H1 (cell line): ENCODE results near the gene JAG1. TPM values are rescaled to one million over a fixed set of nuclear protein-coding genes. Genes with fewer than 3 reads are reported as not detected.
A peak's percentile ranks its signal among the peaks of the same experiment; 100 is the strongest.

Experiments used
- CTCF ChIA-PET: fragments of 300-600 bp; sonication (Branson Sonifier 250); formaldehyde crosslinking; loops from one replicate; lab custom pipeline; 2021; ENCODE audit not compliant: partially characterized antibody; lab: Charles Lee
- POLR2A ChIA-PET: fragments of 300-600 bp; sonication (Branson Sonifier 250); formaldehyde crosslinking; loops from one replicate; lab custom pipeline; 2021; ENCODE audit warnings: inconsistent platforms; ENCODE audit not compliant: partially characterized antibody; lab: Charles Lee
- DNase-seq, 2 experiments: peaks; one replicate each; pipeline versions ENCODE4 v3.0.0 to v3.0.0-alpha.2; 2010 to 2022; ENCODE audit warnings: low spot score in 2 of 2, low read depth in 1 of 2, mixed read lengths in 1 of 2
- FAIRE-seq: peaks from 2 replicates; lab custom pipeline; 2011; peaks lifted over from hg19 to GRCh38; lab: Jason Lieb, UNC
- H2AFZ ChIP-seq: 2 replicates; pipeline ENCODE4 v1.8.1; 2012; ENCODE audit warnings: low read length, inconsistent platforms
- H2AK5ac ChIP-seq: 2 replicates; pipeline ENCODE4 v1.6.1; 2013; ENCODE audit warnings: low read depth, low read length
- H2BK120ac ChIP-seq: replicated peaks from 2 replicates; pipeline ENCODE3; 2013; ENCODE audit warnings: low read depth, low read length, inconsistent platforms
- H2BK12ac ChIP-seq: 2 replicates; pipeline ENCODE4 v1.6.1; 2013; ENCODE audit warnings: low read depth, low read length
- H2BK15ac ChIP-seq: 2 replicates; pipeline ENCODE4 v1.6.1; 2013; ENCODE audit warnings: low read length
- H2BK20ac ChIP-seq: 2 replicates; pipeline ENCODE4 v1.6.1; 2013; ENCODE audit warnings: low read length
- H2BK5ac ChIP-seq: 2 replicates; pipeline ENCODE4 v1.6.1; 2013; ENCODE audit warnings: low read depth, low read length
- H3K14ac ChIP-seq: 2 replicates; pipeline ENCODE4 v1.6.1; 2013; ENCODE audit warnings: inconsistent platforms; ENCODE audit not compliant: insufficient read length
- H3K18ac ChIP-seq: 2 replicates; pipeline ENCODE4 v1.6.1; 2013; ENCODE audit warnings: low read length; ENCODE audit errors: extremely low read depth
- H3K23ac ChIP-seq: 2 replicates; pipeline ENCODE4 v1.6.1; 2013; ENCODE audit warnings: inconsistent platforms; ENCODE audit not compliant: insufficient read length
- H3K23me2 ChIP-seq: 2 replicates; pipeline ENCODE4 v1.6.1; 2013; ENCODE audit warnings: low read depth, low read length
- H3K27ac ChIP-seq: 2 replicates; pipeline ENCODE4 v1.6.1; 2011; ENCODE audit warnings: low read depth, low read length, inconsistent platforms
- H3K27me3 ChIP-seq, 4 experiments: replicated peaks in 1 of 4; 1 replicate in 1 of 4; 2 replicates in 3 of 4; pipeline versions ENCODE4 v1.6.1 to v1.8.1; 2011 to 2013; ENCODE audit warnings: low read length in 3 of 4, mild to moderate bottlenecking in 3 of 4, inconsistent platforms in 2 of 4, mixed read lengths in 2 of 4, moderate library complexity in 1 of 4; ENCODE audit not compliant: control insufficient read depth in 3 of 4, insufficient read depth in 3 of 4; ENCODE audit errors: extremely low read depth in 1 of 4
- H3K36me3 ChIP-seq, 4 experiments: 2 replicates each; pipeline versions ENCODE4 v1.6.1 to v1.8.1; 2011 to 2013; ENCODE audit warnings: mild to moderate bottlenecking in 4 of 4, low read length in 3 of 4, moderate library complexity in 2 of 4, control low read depth in 1 of 4, inconsistent platforms in 1 of 4; ENCODE audit not compliant: insufficient read depth in 4 of 4, control insufficient read depth in 2 of 4
- H3K4ac ChIP-seq: replicated peaks from 2 replicates; pipeline ENCODE3; 2013; ENCODE audit warnings: low read length, low read depth, mixed read lengths, inconsistent platforms; ENCODE audit not compliant: insufficient read length
- H3K4me1 ChIP-seq, 4 experiments: replicated peaks in 1 of 4; 1 replicate in 1 of 4; 2 replicates in 3 of 4; pipeline versions ENCODE4 v1.6.1 to v1.8.1; 2011 to 2013; ENCODE audit warnings: low read length in 3 of 4, inconsistent platforms in 2 of 4, mixed read lengths in 1 of 4; ENCODE audit not compliant: insufficient read depth in 4 of 4, control insufficient read depth in 3 of 4
- H3K4me2 ChIP-seq, 2 experiments: 2 replicates each; pipeline versions ENCODE4 v1.6.1 to v1.8.1; 2011 to 2013; ENCODE audit warnings: low read depth in 2 of 2, low read length in 2 of 2, control low read depth in 1 of 2, inconsistent platforms in 1 of 2, mild to moderate bottlenecking in 1 of 2; ENCODE audit not compliant: insufficient read depth in 1 of 2
- H3K4me3 ChIP-seq, 4 experiments: fragments of 200-600, 300-600 bp in 1 of 4; sonication (generic), shearing (Covaris generic), sonication (Bioruptor Twin) in 1 of 4; 2 replicates each; pipeline versions ENCODE4 v1.5.1 to v1.8.1; 2011 to 2016; ENCODE audit warnings: low read length in 4 of 4, low read depth in 3 of 4, control low read depth in 2 of 4, inconsistent platforms in 2 of 4, mild to moderate bottlenecking in 2 of 4, mixed read lengths in 1 of 4, moderate library complexity in 1 of 4; ENCODE audit not compliant: insufficient read depth in 2 of 4; ENCODE audit errors: extremely low read depth in 1 of 4
- H3K56ac ChIP-seq: replicated peaks from 2 replicates; pipeline ENCODE3; 2013; ENCODE audit warnings: low read depth, mild to moderate bottlenecking, mixed read lengths, low read length, inconsistent platforms; ENCODE audit not compliant: insufficient read length
- H3K79me1 ChIP-seq: 2 replicates; pipeline ENCODE4 v1.6.1; 2013; ENCODE audit warnings: low read depth, low read length, control low read depth
- H3K79me2 ChIP-seq, 2 experiments: 2 replicates each; pipeline versions ENCODE4 v1.6.1 to v1.8.1; 2012 to 2013; ENCODE audit warnings: low read length in 2 of 2, mild to moderate bottlenecking in 2 of 2, inconsistent platforms in 1 of 2; ENCODE audit not compliant: insufficient read depth in 2 of 2, control insufficient read depth in 1 of 2
- H3K9ac ChIP-seq, 4 experiments: replicated peaks in 1 of 4; 1 replicate in 1 of 4; 2 replicates in 3 of 4; pipeline versions ENCODE4 v1.6.1 to v1.8.1; 2011 to 2013; ENCODE audit warnings: low read depth in 3 of 4, low read length in 3 of 4, control low read depth in 2 of 4, mild to moderate bottlenecking in 2 of 4, moderate library complexity in 2 of 4, inconsistent platforms in 1 of 4; ENCODE audit errors: extremely low read depth in 1 of 4
- H3K9me3 ChIP-seq, 2 experiments: 2 replicates each; pipeline versions ENCODE4 v1.6.1 to v1.8.1; 2012 to 2013; ENCODE audit warnings: mild to moderate bottlenecking in 2 of 2, moderate library complexity in 2 of 2, control low read depth in 1 of 2, inconsistent platforms in 1 of 2, low read depth in 1 of 2, low read length in 1 of 2, mixed read lengths in 1 of 2; ENCODE audit not compliant: insufficient read depth in 2 of 2
- H4K20me1 ChIP-seq, 2 experiments: replicated peaks in 1 of 2; 2 replicates each; pipeline versions ENCODE3 to v1.8.1; 2011 to 2013; ENCODE audit warnings: inconsistent platforms in 2 of 2, low read length in 2 of 2, mild to moderate bottlenecking in 1 of 2; ENCODE audit not compliant: insufficient read depth in 2 of 2, control insufficient read depth in 1 of 2
- H4K5ac ChIP-seq: 2 replicates; pipeline ENCODE4 v1.6.1; 2013; ENCODE audit warnings: low read length, low read depth, mixed read lengths, inconsistent platforms; ENCODE audit not compliant: insufficient read length
- H4K8ac ChIP-seq: 2 replicates; pipeline ENCODE4 v1.8.0; 2013; ENCODE audit warnings: mild to moderate bottlenecking, moderate library complexity, low read length, inconsistent platforms; ENCODE audit not compliant: insufficient read depth; ENCODE audit errors: extremely low read depth
- H4K91ac ChIP-seq: replicated peaks from 2 replicates; pipeline ENCODE3; 2013; ENCODE audit warnings: low read length, mixed read lengths, inconsistent platforms; ENCODE audit not compliant: insufficient read length
- EGR1 ChIP-seq: IDR thresholded peaks from 2 replicates; pipeline ENCODE4 v1.6.1; 2011; ENCODE audit warnings: low read depth, low read length, borderline replicate concordance
- HDAC2 ChIP-seq, 2 experiments: fragments of 300-600 bp in 1 of 2; sonication (generic) in 1 of 2; IDR thresholded peaks; 2 replicates each; pipeline ENCODE4 v1.6.1; 2011 to 2012; ENCODE audit warnings: low read depth in 2 of 2, low read length in 2 of 2, mild to moderate bottlenecking in 2 of 2, moderate library complexity in 2 of 2, borderline replicate concordance in 1 of 2, inconsistent platforms in 1 of 2
- KDM1A ChIP-seq: fragments of 200-600, 300-600 bp; sonication (generic); IDR thresholded peaks from 2 replicates; pipeline ENCODE4 v1.7.1; 2016; ENCODE audit warnings: mild to moderate bottlenecking, low read length, borderline replicate concordance
- KDM5A ChIP-seq: fragments of 200-600 bp; IDR thresholded peaks from 2 replicates; pipeline ENCODE4 v1.7.1; 2012; ENCODE audit warnings: mild to moderate bottlenecking, low read length, inconsistent platforms, mixed read lengths
- NRF1 ChIP-seq: IDR thresholded peaks from 2 replicates; pipeline ENCODE4 v1.6.1; 2011; ENCODE audit warnings: mild to moderate bottlenecking, low read depth, low read length, improper control_type of control experiment
- POU5F1 ChIP-seq: IDR thresholded peaks from 2 replicates; pipeline ENCODE4 v1.6.1; 2011; ENCODE audit warnings: low read depth, mild to moderate bottlenecking, low read length, moderate library complexity
- RXRA ChIP-seq: IDR thresholded peaks from 2 replicates; pipeline ENCODE4 v1.6.1; 2011; ENCODE audit warnings: low read depth, mild to moderate bottlenecking, low read length, moderate library complexity; ENCODE audit not compliant: insufficient read depth
- SIRT6 ChIP-seq: IDR thresholded peaks from one replicate; pipeline ENCODE4 v1.7.1; 2012; ENCODE audit warnings: low read length, inconsistent platforms
- SUZ12 ChIP-seq: fragments of 200-600 bp; sonication (generic); IDR thresholded peaks from 2 replicates; pipeline ENCODE4 v1.6.1; 2012; ENCODE audit warnings: mild to moderate bottlenecking, inconsistent platforms, low read length, moderate library complexity, mixed read lengths
- TBP ChIP-seq: IDR thresholded peaks from 2 replicates; pipeline ENCODE4 v1.6.1; 2011; ENCODE audit warnings: low read depth, low read length, improper control_type of control experiment
- WGBS, 2 experiments: shearing (Covaris generic) in 1 of 2; methylation state at CpG; one replicate each; pipeline versions ENCODE4 v1.1.6 to v1.1.7; 2013 to 2015; ENCODE audit warnings: low lambda C conversion rate in 2 of 2, mixed read lengths in 2 of 2, inconsistent platforms in 1 of 2, low coverage in 1 of 2, missing lambda C conversion rate in 1 of 2; ENCODE audit not compliant: insufficient replicate concordance in 2 of 2, insufficient coverage in 1 of 2, insufficient read length in 1 of 2; ENCODE audit errors: extremely low coverage in 1 of 2, missing lambda C conversion rate in 1 of 2; 5-methylcytosine and 5-hydroxymethylcytosine counted together
- polyA plus RNA-seq, 7 experiments: library from polyadenylated mRNA; depleted of rRNA in 3 of 7; stranded (reverse) in 5 of 7; unstranded in 2 of 7; fragments of >200 nt in 5 of 7; fragments of 200-250 nt in 2 of 7; gene quantifications; 1 replicate in 5 of 7; 2 replicates in 1 of 7; 4 replicates in 1 of 7; pipeline versions ENCODE4 v1.2.1 to v1.2.3, GENCODE V29; 2011 to 2013; ENCODE audit warnings: missing spikeins in 2 of 7, mixed read lengths in 2 of 7
- total RNA-seq: library from RNA; stranded (reverse); fragmentation: NEBNext Ultra II Directional; extraction: Animal tissue kit (Norgen Biotek cat#: 25700); gene quantifications from 2 replicates; pipeline ENCODE4 v1.2.1, GENCODE V29; 2021
- TF ChIP-seq, protein P1 (sequence below): IDR thresholded peaks from 2 replicates; pipeline ENCODE4 v1.6.1; 2012; ENCODE audit warnings: low read length, inconsistent platforms

The JAG1 gene
- total and polyA plus RNA-seq, 2 of the 8 experiments (the other 6 are each of a cell fraction or from before 2014, with no cell fraction given): 13.5 to 27.3 TPM

DNA sequence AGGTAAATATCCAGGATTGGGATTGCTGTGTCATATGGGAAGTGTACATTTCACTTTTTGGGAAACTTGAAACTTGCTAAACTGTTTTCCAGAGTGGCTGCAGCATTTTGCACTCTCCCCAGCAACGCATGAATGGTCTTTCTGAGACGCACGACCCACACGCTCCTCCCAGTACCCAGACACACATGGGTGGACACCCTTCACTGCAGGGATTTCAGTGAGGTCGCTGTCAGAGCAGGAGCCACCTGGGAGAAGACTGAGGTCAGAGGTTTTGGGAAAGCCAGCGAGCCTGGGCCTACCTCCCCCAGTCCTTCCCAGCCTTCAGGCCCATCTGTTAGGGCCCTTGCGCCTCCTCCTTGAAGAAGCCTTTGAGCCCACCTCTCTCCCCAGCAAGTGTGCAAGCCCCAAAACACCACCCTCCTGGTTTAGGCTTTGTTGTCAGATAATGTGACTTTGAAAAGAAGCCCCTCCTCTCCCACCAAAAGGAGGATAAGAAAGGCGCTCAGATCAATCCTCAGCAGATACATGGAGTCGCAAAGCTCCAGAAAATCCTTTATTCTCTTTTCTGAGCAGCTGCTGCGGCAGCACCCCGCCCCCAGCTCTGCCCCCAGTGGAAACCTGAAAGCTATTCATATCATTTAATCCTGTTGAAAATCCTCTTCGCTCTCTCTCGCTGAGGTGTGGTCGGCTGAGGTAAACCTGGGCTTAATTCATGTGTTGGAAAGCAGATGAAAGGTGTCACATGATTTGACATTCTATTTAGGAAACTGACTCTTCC lies 12.7 kb upstream of the JAG1 start:
- Histone ChIP-seq H3K4me3 (no peak overlapping the region), H4K20me1 (no peaks in the 10 kb centered on the region), H4K5ac (no peak overlapping the region), H3K27me3 (no peaks in the 10 kb centered on the region), H3K79me2 (no peaks in the 10 kb centered on the region), H2BK5ac (no peak overlapping the region), H3K18ac (no peak overlapping the region), H3K9ac (no peak overlapping the region), H4K8ac (no peak overlapping the region; the same call in 1 of the 2 replicates), H2AK5ac (no peak overlapping the region), H4K91ac (no peak overlapping the region), H3K79me1 (no peaks in the 10 kb centered on the region), H2BK20ac (no peak overlapping the region), H3K23me2 (no peaks in the 10 kb centered on the region), H3K9me3 (no peaks in the 10 kb centered on the region), H2BK15ac (no peak overlapping the region), H2BK12ac (no peak overlapping the region), H3K27ac (no peak overlapping the region), H3K23ac (no peak overlapping the region), H3K4me2 (no peak overlapping the region), H3K14ac (no peak overlapping the region), H3K36me3 (no peaks in the 10 kb centered on the region), H3K56ac (no peak overlapping the region), H3K4me1 (peaks cover 0 to 3% (median 0%) of the 10 kb centered on the region in 4 experiments; a peak in 1 of 7 replicates), H3K4ac (no peak overlapping the region), H2AFZ (peak overlapping the region; percentile 93), H2BK120ac (no peak overlapping the region)
- ChIA-PET POLR2A (no interaction called here), CTCF (interaction anchor here (1.4 to 4.4 kb wide), 3 partner anchors 11 to 161 kb away, joined by 3 to 24 read pairs (median 23); partner anchors contain the start of gene JAG1)
- FAIRE-seq (no peak), DNase-seq (no peak)
- WGBS, 2 experiments: 93% methylated on average over 14 of the region's 14 CpGs; no CpG with 5 or more reads in 1 of the 2 experiments
- TF ChIP-seq, protein P1, sequence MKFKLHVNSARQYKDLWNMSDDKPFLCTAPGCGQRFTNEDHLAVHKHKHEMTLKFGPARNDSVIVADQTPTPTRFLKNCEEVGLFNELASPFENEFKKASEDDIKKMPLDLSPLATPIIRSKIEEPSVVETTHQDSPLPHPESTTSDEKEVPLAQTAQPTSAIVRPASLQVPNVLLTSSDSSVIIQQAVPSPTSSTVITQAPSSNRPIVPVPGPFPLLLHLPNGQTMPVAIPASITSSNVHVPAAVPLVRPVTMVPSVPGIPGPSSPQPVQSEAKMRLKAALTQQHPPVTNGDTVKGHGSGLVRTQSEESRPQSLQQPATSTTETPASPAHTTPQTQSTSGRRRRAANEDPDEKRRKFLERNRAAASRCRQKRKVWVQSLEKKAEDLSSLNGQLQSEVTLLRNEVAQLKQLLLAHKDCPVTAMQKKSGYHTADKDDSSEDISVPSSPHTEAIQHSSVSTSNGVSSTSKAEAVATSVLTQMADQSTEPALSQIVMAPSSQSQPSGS: no peak
- TF ChIP-seq NRF1: no peak
- TF ChIP-seq HDAC2 (IDR thresholded peaks at IDR 0.05; ENCODE audit: borderline replicate concordance in 1 of 2, low read depth in 2 of 2, low read length in 2 of 2): no peak
- TF ChIP-seq KDM5A: no peak
- TF ChIP-seq TBP: no peak
- no peak for TF ChIP-seq SIRT6
- no peak for TF ChIP-seq EGR1
- TF ChIP-seq SUZ12: no peak
- TF ChIP-seq POU5F1: no peak
- no peak for TF ChIP-seq RXRA
- TF ChIP-seq KDM1A: no peak
